GM10847 (cell line): ENCODE results near the gene SART3.

ENCODE experiments used
- POLR2A ChIP-seq: IDR thresholded peaks from 2 replicates; pipeline ENCODE4 v1.6.1; 2011; ENCODE audit not compliant: insufficient read length; ENCODE audit errors: extremely low read depth

SART3 gene

GRCh38 chr12:108477055-108477880, 83.7 kb downstream of the SART3 start:
- TF ChIP-seq POLR2A, result no peak

- TF ChIP-seq POLR2A, result no peak
Observed at GRCh38 chr12:108475396-108475795, 85.6 kb downstream of the SART3 start.

- no peak for TF ChIP-seq POLR2A
Observed at GRCh38 chr12:108473400-108474055, 87.4 kb downstream of the SART3 start.
